Measurements from ENCODE around the gene MAMLD1.

MAMLD1 gene

DNA sequence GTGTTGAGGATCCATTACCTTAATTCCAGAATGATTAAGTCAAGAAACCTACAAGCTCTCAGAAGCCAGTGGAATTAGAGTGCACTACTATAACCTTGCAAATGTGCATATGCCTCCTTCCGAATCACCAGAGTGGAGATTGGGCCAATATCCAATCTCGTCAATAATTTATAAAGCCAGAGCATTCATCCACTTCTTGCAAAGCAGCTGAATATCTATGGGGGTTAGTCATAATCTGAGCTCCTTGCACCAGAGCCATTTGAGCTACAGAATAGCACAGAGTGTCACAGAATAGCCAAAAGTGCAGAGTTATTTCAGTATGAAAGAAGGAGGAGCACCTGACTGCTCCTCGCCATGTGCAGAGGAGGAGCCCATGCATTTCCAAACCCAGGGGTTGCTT is 136.1 kb downstream of the MAMLD1 start:
- no peak overlapping the region for H3K27ac Mint-ChIP-seq
- H3K36me3 Mint-ChIP-seq (ENCODE audit: low read depth), result peaks cover 9% of the 10 kb centered on the region

GRCh38 chrX:150502091-150502490 is 139.0 kb downstream of the MAMLD1 start:
- peaks cover 4% of the 10 kb centered on the region for H3K36me3 Mint-ChIP-seq (ENCODE audit: low read depth)
- no peaks in the 10 kb centered on the region for H3K9me3 Mint-ChIP-seq
- H3K27ac Mint-ChIP-seq, result no peak overlapping the region
- no peak overlapping the region for H3K4me3 Mint-ChIP-seq
- peaks cover 8% of the 10 kb centered on the region for H3K4me1 Mint-ChIP-seq (ENCODE audit: low read depth)
- no peaks in the 10 kb centered on the region for H3K27me3 Mint-ChIP-seq (ENCODE audit: low read depth)

More for the DNA sequence above, 136.1 kb downstream of the MAMLD1 start:
- no peak overlapping the region for H3K4me3 Mint-ChIP-seq
- no peaks in the 10 kb centered on the region for H3K9me3 Mint-ChIP-seq
- H3K27me3 Mint-ChIP-seq (ENCODE audit: low read depth), result no peaks in the 10 kb centered on the region
- no peaks in the 10 kb centered on the region for H3K4me1 Mint-ChIP-seq (ENCODE audit: low read depth)

DNA sequence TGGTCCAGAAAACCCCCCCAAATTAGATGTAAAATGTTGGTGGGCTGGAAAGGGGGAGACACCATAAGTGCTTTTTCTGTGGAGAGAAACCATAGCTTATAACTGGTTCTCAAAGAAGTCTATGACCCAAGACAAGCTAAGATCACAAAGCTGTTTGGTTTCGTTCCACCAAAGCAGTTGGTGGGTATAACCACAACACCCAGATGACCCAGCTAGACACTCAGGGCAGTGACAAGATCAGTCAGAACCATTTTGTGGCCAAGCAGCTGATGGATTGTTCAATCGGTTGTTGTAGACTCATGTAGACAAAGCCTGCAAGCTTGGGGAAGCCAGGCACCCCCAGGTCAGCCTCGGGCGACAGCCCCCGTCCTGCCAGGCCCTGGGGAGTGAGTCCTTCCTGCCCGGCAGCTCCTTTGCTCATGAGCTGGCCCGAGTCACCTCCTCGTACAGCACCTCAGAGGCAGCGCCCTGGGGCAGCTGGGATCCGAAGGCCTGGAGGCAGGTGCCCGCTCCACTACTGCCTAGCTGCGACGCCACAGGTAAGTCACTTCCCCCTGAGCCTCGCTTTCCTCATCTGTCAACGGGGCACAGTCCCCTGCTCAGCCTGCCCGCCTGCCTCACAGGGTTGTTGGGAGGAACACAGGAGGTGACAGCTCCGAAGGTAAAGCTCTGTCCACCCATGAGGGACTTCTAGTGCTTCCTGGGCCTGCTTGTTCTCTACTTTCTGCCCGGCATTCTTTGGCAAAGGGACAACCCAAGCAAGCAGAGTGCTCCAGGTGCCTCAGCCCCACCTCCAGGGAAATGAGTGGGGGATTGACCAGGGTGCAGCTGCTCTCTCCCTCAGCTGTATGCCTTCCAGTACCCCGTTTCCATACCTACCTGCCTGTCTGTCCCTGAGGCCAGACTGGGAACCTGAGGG is 140.1 kb downstream of the MAMLD1 start:
- no peak overlapping the region for H3K4me3 Mint-ChIP-seq
- H3K27me3 Mint-ChIP-seq (ENCODE audit: low read depth), result no peaks in the 10 kb centered on the region
- H3K9me3 Mint-ChIP-seq, result no peaks in the 10 kb centered on the region
- H3K36me3 Mint-ChIP-seq (ENCODE audit: low read depth), result peaks cover 4% of the 10 kb centered on the region
- H3K4me1 Mint-ChIP-seq (ENCODE audit: low read depth), result peaks cover 9% of the 10 kb centered on the region
- H3K27ac Mint-ChIP-seq, result no peak overlapping the region

GRCh38 chrX:150503898-150504219 is 140.7 kb downstream of the MAMLD1 start:
- Mint-ChIP-seq H3K4me3 (no peak overlapping the region), H3K36me3 (ENCODE audit: low read depth) (peaks cover 2% of the 10 kb centered on the region), H3K4me1 (ENCODE audit: low read depth) (peaks cover 9% of the 10 kb centered on the region), H3K27me3 (ENCODE audit: low read depth) (no peaks in the 10 kb centered on the region), H3K9me3 (no peaks in the 10 kb centered on the region), H3K27ac (no peak overlapping the region)

DNA sequence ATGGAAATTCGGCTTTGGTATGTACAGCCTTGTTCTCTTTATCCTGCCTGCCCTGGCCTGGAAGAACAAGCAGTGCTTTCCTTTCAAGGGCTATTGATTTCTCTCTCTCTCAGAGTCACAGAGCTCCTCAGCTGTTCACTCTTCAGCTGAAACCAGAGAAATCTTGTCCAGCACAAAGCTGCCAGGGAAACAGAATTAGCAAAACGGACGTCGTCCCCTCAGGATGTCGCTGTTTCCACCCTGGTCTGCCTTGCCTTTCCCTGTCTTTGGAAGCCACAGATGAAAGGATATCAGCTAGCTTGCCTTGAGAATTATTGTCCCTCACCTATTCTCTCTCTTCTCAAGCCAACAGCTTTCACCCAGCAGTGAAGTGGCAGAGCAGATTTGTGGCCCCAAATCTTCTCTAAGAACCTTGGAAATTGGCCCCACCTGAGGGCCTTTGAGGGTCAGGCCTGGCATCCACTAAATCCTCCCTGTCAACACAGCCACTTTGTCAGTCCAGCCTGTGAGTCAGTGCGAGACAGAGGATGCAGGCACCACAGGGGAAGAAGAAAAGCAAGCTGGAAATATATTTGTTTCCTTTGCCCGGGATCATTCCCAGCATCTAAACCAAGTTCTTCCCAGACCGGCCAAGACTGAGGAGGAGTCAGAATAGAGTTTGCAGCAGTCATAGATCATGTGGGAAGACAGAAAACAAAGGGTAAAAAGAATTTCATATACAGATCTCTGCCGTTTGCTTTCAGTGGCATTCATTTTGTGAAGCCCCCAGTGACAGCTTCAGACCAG is 141.5 kb downstream of the MAMLD1 start:
- Mint-ChIP-seq H3K4me1 (ENCODE audit: low read depth) (peaks cover 9% of the 10 kb centered on the region), H3K9me3 (no peaks in the 10 kb centered on the region), H3K27me3 (ENCODE audit: low read depth) (no peaks in the 10 kb centered on the region), H3K27ac (no peak overlapping the region), H3K36me3 (ENCODE audit: low read depth) (no peaks in the 10 kb centered on the region), H3K4me3 (no peak overlapping the region)

DNA sequence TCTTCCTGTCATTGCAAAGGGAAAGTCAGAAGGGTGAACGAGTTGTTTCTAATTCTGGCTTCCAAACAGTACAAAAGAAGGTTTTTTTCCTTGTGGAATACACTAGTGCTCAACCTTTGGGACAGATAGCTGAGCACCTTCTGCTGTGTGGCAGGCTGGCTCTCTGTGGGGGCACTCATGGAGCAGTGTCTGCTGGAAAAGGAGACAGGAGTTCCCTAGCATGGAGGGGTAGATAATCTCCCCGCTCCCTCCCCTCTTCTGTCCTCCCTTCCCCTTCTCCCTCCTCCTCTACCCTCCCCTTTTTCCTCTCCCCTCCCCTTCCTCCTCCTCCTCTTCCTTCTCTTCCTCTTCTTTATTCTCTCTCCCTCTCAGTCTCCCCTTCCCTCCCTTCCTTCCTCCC is 142.9 kb downstream of the MAMLD1 start:
- H3K27ac Mint-ChIP-seq, result no peak overlapping the region
- H3K27me3 Mint-ChIP-seq (ENCODE audit: low read depth), result no peaks in the 10 kb centered on the region
- H3K36me3 Mint-ChIP-seq (ENCODE audit: low read depth), result peaks cover 3% of the 10 kb centered on the region
- H3K4me1 Mint-ChIP-seq (ENCODE audit: low read depth), result peaks cover 9% of the 10 kb centered on the region
- H3K9me3 Mint-ChIP-seq, result no peaks in the 10 kb centered on the region
- H3K4me3 Mint-ChIP-seq, result no peak overlapping the region

DNA sequence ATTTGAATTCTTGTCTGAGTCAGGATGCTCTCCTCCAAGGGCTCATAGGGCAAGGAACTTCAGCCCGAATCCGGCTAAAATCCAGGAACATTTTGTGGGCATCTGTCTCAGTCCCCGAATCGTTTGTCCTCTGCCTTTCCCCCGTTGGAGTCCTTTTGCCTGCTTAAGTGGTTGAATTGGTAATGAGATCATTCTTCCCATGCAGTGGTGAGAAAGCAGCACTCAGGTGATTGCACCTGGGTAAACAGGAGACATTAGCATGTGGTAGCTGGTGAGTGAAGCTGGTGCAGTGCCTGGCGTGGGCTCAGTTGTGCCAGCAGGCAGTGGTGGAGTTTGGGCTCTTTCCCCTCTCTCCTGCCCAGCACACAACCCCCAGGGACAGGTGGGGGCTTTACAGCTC is 143.4 kb downstream of the MAMLD1 start:
- Mint-ChIP-seq H3K36me3 (ENCODE audit: low read depth) (peaks cover 5% of the 10 kb centered on the region), H3K27me3 (ENCODE audit: low read depth) (no peaks in the 10 kb centered on the region), H3K27ac (no peak overlapping the region), H3K4me3 (no peak overlapping the region), H3K4me1 (ENCODE audit: low read depth) (peaks cover 9% of the 10 kb centered on the region), H3K9me3 (no peaks in the 10 kb centered on the region)

GRCh38 chrX:150507251-150507856 is 144.2 kb downstream of the MAMLD1 start:
- no peaks in the 10 kb centered on the region for H3K9me3 Mint-ChIP-seq
- H3K27ac Mint-ChIP-seq, result no peak overlapping the region
- peaks cover 9% of the 10 kb centered on the region for H3K4me1 Mint-ChIP-seq (ENCODE audit: low read depth)
- peaks cover 5% of the 10 kb centered on the region for H3K36me3 Mint-ChIP-seq (ENCODE audit: low read depth)
- no peak overlapping the region for H3K4me3 Mint-ChIP-seq
- H3K27me3 Mint-ChIP-seq (ENCODE audit: low read depth), result no peaks in the 10 kb centered on the region

GRCh38 chrX:150508018-150508417 is 144.9 kb downstream of the MAMLD1 start:
- Mint-ChIP-seq H3K27me3 (ENCODE audit: low read depth) (no peaks in the 10 kb centered on the region), H3K36me3 (ENCODE audit: low read depth) (peaks cover 5% of the 10 kb centered on the region), H3K27ac (no peak overlapping the region), H3K4me1 (ENCODE audit: low read depth) (peaks cover 9% of the 10 kb centered on the region), H3K4me3 (no peak overlapping the region), H3K9me3 (no peaks in the 10 kb centered on the region)

GRCh38 chrX:150508451-150509367 is 145.6 kb downstream of the MAMLD1 start:
- Mint-ChIP-seq H3K9me3 (no peaks in the 10 kb centered on the region), H3K4me1 (ENCODE audit: low read depth) (peaks cover 9% of the 10 kb centered on the region), H3K4me3 (no peak overlapping the region)

DNA sequence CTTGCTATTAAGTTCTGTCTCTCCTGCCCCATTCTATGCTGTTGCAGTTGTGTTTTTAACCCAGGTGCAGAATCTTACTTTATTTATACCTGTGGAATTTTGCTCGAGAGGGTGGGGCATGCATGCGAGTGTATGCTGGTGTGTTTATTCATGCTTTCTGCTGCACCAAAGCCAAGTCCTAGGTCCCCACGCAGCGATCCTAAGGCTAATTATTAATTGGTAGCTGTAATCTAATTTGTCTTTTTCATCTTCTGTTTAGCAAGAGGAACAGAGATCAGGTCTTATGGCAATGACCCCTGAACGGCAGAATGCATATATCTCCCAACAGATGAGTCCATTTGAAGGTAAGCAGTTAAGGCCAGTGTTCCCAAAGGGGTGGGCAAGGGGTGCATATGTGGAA is 146.6 kb downstream of the MAMLD1 start:
- no peaks in the 10 kb centered on the region for H3K27me3 Mint-ChIP-seq (ENCODE audit: low read depth)
- H3K9me3 Mint-ChIP-seq, result no peaks in the 10 kb centered on the region
- no peak overlapping the region for H3K27ac Mint-ChIP-seq
- no peak overlapping the region for H3K4me3 Mint-ChIP-seq
- peaks cover 5% of the 10 kb centered on the region for H3K36me3 Mint-ChIP-seq (ENCODE audit: low read depth)
- H3K4me1 Mint-ChIP-seq (ENCODE audit: low read depth), result peaks cover 9% of the 10 kb centered on the region

More at GRCh38 chrX:150508451-150509367, 145.6 kb downstream of the MAMLD1 start:
- no peak overlapping the region for H3K27ac Mint-ChIP-seq
- peaks cover 5% of the 10 kb centered on the region for H3K36me3 Mint-ChIP-seq (ENCODE audit: low read depth)
- no peaks in the 10 kb centered on the region for H3K27me3 Mint-ChIP-seq (ENCODE audit: low read depth)

- no peaks in the 10 kb centered on the region for H3K9me3 Mint-ChIP-seq
- no peaks in the 10 kb centered on the region for H3K4me1 Mint-ChIP-seq (ENCODE audit: low read depth)
- H3K4me3 Mint-ChIP-seq, result no peak overlapping the region
- no peaks in the 10 kb centered on the region for H3K27me3 Mint-ChIP-seq (ENCODE audit: low read depth)
- peaks cover 5% of the 10 kb centered on the region for H3K36me3 Mint-ChIP-seq (ENCODE audit: low read depth)
- H3K27ac Mint-ChIP-seq, result no peak overlapping the region
Measured at GRCh38 chrX:150512461-150512901, 149.4 kb downstream of the MAMLD1 start.

GRCh38 chrX:150513544-150513943 is 150.4 kb downstream of the MAMLD1 start:
- Mint-ChIP-seq H3K27ac (no peak overlapping the region), H3K27me3 (ENCODE audit: low read depth) (no peaks in the 10 kb centered on the region), H3K4me3 (no peak overlapping the region), H3K4me1 (ENCODE audit: low read depth) (no peaks in the 10 kb centered on the region), H3K9me3 (no peaks in the 10 kb centered on the region), H3K36me3 (ENCODE audit: low read depth) (peaks cover 5% of the 10 kb centered on the region)

- H3K4me1 Mint-ChIP-seq (ENCODE audit: low read depth), result no peaks in the 10 kb centered on the region
- H3K27ac Mint-ChIP-seq, result no peak overlapping the region
- no peaks in the 10 kb centered on the region for H3K9me3 Mint-ChIP-seq
- no peak overlapping the region for H3K4me3 Mint-ChIP-seq
- H3K36me3 Mint-ChIP-seq (ENCODE audit: low read depth), result peaks cover 5% of the 10 kb centered on the region
- no peaks in the 10 kb centered on the region for H3K27me3 Mint-ChIP-seq (ENCODE audit: low read depth)
Measured at GRCh38 chrX:150514462-150514861, 151.3 kb downstream of the MAMLD1 start.

All from T-helper 1 cell treated with Interleukin-12 subunit alpha and Interleukin-12 subunit beta and Interleukin-4 antibody, amounts not matched to agents 30 μg/mL and 1 μg/mL, for 36 hours (primary cell).